HG03565 (cell line): ENCODE data around the gene HIVEP3.

Experiments
- ATAC-seq: cut with Tn5 transposase; IDR thresholded peaks from one replicate; pipeline ENCODE4 v1.9.1; 2021; ENCODE audit warnings: mild to moderate bottlenecking, moderate library complexity; ENCODE audit not compliant: unreplicated experiment

Gene HIVEP3

GRCh38 chr1:41494351-41495209, 424.1 kb downstream of the HIVEP3 start:
- ATAC-seq: no peak

DNA sequence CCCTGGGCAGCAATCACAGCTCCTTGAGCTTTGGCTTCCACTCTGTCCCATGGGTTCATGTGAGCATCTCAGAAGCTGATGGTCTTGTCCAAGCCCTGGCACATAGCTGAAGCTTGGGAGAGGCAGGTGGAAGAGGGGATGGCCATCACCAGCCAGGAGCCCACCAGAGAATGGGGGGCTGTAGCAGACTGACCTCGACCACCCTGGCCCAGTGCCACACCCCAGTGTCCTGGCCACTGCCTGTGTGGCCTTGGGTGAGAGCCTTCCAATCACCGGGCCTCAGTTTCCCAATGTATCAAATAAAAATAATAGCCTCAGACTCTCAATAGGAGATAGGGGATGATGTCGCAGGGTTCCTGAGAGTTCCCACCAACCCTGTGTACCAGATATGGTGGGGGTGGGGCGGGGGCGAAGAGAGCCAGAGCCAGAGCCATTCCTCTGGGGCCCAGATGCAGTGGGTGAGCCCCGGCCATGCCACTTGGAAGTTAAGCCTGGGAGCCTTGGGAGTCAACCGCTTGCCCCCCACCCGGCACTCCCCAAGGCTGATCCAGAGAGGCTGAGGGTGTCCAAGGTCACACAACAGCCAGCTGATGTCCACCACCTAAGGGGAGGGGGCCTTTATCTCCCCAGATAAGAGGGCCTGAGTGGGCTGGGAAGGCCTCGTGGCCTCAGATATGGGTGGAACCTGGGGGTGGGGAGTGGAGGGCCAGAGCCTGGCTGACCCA, 424.9 kb downstream of the HIVEP3 start:
- ATAC-seq: no peak

GRCh38 chr1:41493117-41493536, 425.6 kb downstream of the HIVEP3 start:
- no peak for ATAC-seq

GRCh38 chr1:41492341-41492848, 426.3 kb downstream of the HIVEP3 start:
- no peak for ATAC-seq

GRCh38 chr1:41490911-41491310, 427.8 kb downstream of the HIVEP3 start:
- ATAC-seq: no peak

- no peak for ATAC-seq
These were observed 429.2 kb downstream of the HIVEP3 start for GRCh38 chr1:41489561-41489960.

- ATAC-seq: no peak
These were observed 430.4 kb downstream of the HIVEP3 start for GRCh38 chr1:41488040-41488951.

GRCh38 chr1:41487126-41488039, 431.3 kb downstream of the HIVEP3 start:
- peak; percentile 40 for ATAC-seq

DNA sequence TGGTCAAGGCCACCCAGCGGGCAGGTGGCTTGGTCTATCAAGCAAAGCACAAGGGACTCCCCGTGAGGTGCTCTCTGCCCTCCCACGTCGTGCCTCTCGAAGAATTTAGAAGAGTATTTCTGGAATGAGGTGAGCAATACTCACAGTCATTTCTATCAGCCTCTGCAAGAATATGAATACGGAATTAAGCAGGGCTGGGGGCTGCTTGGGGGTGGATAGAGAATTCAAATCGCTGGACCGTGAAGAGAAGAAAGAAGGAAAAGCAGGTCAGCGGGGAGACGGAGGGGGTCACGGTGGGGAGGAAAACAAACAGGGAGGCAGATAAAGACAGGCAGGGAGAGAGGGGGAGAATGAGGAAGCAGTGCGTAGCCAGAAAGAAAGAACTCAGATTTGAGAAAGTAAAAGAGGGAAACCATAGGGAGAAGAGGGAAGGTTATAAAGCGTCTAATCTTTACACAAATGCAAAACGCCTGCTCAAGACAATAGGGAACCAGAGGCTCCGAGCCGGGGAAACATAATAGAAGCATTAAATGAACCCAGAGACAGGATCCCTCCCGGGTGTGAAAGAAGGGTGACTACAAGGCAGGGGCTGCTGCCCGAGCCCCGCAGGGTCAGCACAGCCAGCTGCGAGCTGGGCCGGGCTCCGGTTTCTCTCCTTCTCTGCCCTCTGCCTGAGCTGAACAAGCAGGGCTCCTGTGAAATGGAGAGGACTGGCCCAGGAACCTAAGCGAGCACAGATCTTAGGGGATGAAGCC, 432.2 kb downstream of the HIVEP3 start:
- no peak for ATAC-seq

DNA sequence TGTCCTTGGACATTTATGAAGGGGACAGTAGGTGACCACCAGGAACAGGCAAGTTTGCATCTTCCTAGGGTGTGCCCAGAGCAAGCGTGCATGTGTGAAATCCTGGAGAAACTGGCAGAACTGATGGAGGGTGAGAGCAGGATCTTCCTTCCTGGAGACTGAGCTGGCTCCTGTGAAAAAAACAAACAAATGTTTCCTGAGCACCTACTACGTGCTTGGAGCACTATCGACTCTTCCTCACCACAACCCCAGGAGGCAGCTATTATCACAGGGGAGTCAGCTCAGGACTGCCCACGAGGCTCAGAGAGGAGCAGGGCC, 432.7 kb downstream of the HIVEP3 start:
- no peak for ATAC-seq

GRCh38 chr1:41485605-41486004, 433.1 kb downstream of the HIVEP3 start:
- ATAC-seq: no peak

GRCh38 chr1:41484402-41485241, 434.1 kb downstream of the HIVEP3 start, which contains the start of gene EDN2:
EDN2 (minus strand) TSS chr1:41484683; CDS start chr1:41484601, 82 bp downstream.
- no peak for ATAC-seq

DNA sequence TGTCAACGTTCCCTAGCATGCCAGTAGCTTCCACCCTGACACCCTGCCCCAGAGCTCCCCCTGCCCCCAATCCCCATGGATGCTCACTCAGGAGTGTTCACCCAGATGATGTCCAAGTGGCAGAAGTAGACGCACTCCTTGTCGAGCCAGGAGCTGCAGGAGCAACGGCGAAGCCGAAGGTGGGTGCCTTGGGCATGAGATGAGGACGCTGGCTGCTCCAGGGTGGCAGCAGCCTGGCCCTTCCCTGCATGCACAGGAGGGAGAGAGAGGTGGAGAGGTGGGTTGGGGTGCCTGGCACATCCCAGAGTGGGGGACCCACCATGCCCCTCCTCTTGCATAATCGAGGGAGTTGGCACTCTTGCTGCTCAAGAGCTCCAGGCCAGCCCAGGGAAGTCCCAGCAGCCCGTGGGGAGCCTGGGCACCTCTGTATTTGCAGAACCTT, 434.7 kb downstream of the HIVEP3 start:
- no peak for ATAC-seq

- ATAC-seq: no peak
These were observed 435.5 kb downstream of the HIVEP3 start for GRCh38 chr1:41483001-41483850.

DNA sequence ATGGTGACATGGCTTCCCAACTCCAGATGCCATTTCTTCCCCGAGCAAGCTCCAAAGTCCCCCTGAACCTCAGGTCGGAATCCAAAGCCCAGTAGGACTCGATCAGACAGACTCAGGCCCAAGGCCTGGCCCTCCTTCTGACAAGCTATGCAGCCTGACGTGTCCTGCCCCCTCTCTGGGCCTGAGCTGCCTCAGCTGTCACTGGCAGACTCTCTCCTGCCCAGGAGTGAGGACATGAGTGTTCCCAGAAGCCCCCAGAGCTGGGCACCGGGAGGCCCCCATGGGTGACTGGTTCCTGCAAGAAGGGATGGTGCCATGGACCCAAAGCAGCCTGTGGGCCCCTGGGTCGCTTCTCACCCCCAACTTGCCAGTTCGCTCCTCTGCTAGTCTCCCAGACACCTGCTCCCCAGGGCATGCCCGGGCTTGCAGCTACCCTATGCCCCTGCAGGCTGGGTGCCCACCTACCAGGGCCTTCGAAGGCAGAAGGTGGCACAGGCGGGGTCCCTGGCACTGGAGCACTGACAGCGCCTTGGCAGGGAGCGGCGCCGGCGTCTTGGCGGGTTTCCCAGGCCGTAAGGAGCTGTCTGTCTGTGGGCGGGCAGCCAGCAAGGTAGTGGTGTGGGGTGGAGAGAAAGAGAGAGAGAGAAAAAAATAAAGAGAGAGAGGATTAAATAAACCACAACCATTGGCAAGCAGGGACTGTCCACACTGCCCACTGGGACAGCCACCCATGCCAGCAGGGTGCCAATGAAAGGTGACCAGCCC, 436.5 kb downstream of the HIVEP3 start:
- no peak for ATAC-seq

- ATAC-seq: no peak
These were observed 437.5 kb downstream of the HIVEP3 start for GRCh38 chr1:41481109-41481775.
